Activated B cell treated with CpG ODN at 0.5 μM for 24 hours (primary cell): ENCODE results near the gene KLKB1. TPM values are rescaled to one million over a fixed set of nuclear protein-coding genes. Genes with fewer than 3 reads are reported as not detected.

ENCODE experiments used
- ATAC-seq: fragments of 200-7000 bp; cut with Tn5 transposase; one replicate; pipeline ENCODE4 v1.10.0; 2021; ENCODE audit warnings: low read depth, mild to moderate bottlenecking, moderate library complexity
- CTCF ChIA-PET: fragments of 350-600 bp; sonication (Branson Sonifier 250); formaldehyde crosslinking; loops from one replicate; lab custom pipeline; 2021; ENCODE audit warnings: antibody characterized with exemption; lab: Charles Lee
- POLR2A ChIA-PET: fragments of 350-600 bp; sonication (Branson Sonifier 250); formaldehyde crosslinking; loops from one replicate; lab custom pipeline; 2021; ENCODE audit warnings: antibody characterized with exemption; lab: Charles Lee
- DNase-seq: peaks from one replicate; pipeline ENCODE4 v3.0.0; 2022
- H3K27ac Mint-ChIP-seq: one replicate; pipeline ENCODE4 v1.8.0; 2020; ENCODE audit warnings: mixed read lengths
- H3K27me3 Mint-ChIP-seq: one replicate; pipeline ENCODE4 v1.8.0; 2021; ENCODE audit warnings: mixed read lengths
- H3K36me3 Mint-ChIP-seq: one replicate; pipeline ENCODE4 v1.8.0; 2021; ENCODE audit warnings: low read depth, mixed read lengths
- H3K4me1 Mint-ChIP-seq: one replicate; pipeline ENCODE4 v1.8.0; 2021; ENCODE audit warnings: mixed read lengths
- H3K4me3 Mint-ChIP-seq: one replicate; pipeline ENCODE4 v1.8.0; 2020; ENCODE audit warnings: mild to moderate bottlenecking, mixed read lengths
- H3K9me3 Mint-ChIP-seq: one replicate; pipeline ENCODE4 v1.8.0; 2020; ENCODE audit warnings: mixed read lengths
- intact Hi-C: fragments of 100-400 bp; cut with micrococcal nuclease; formaldehyde crosslinking; loops from one replicate; pipeline ENCODE4 v1.15.1; 2024
- total RNA-seq: library from RNA; stranded (reverse); gene quantifications from 2 replicates; pipeline ENCODE4 v1.2.3, GENCODE V29; 2022
- TF ChIP-seq, protein P1 (sequence below): fragments of 200-600 bp; IDR thresholded peaks from one replicate; pipeline ENCODE4 v1.8.0; 2022; ENCODE audit warnings: antibody characterized with exemption, mild to moderate bottlenecking

KLKB1 gene
- total RNA-seq, 1 donor from 2014 or later, result 0.16 TPM

DNA sequence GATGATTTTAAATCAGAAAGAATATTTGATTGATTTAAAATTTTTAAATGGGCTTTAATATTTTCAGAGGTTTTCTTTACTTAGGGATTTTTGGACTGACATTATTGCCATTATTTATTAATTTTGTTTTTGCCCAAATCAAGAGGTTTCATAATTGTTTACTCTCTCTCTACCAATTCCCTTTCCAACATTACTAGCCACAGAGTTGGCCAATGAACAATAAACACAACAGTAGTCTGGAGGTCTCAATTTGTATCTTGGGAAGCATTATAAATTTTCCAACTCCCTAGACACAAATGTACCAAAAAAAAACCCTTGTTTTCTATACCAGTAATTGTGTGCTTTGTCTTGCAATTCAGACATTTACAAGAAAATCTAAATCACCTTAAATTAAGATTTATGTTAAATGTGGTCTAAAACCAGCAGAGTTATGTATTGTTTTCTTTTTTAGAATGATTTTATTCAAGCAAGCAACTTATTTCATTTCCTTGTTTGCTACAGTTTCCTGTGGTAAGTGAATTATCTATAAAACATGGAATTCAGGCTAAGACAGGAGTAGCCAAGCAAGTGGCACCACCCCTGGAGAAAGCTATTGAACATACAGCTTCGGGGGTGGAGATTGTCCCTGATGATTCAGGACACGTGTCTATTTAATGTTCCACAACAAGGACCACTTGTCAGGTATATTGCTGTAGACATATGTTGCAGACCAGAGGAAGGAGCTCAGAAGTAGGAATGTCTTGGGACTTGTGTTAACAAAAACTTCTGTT is 622 bp downstream of the KLKB1 start:
- H3K27ac Mint-ChIP-seq, result no peak overlapping the region
- no peak overlapping the region for H3K4me3 Mint-ChIP-seq
- POLR2A ChIA-PET, result no interaction called here
- H3K36me3 Mint-ChIP-seq, result no peaks in the 10 kb centered on the region
- no peak for ATAC-seq
- peaks cover 6% of the 10 kb centered on the region for H3K27me3 Mint-ChIP-seq
- H3K4me1 Mint-ChIP-seq, result no peaks in the 10 kb centered on the region
- no peak for DNase-seq
- intact Hi-C loops, result no loop called here
- H3K9me3 Mint-ChIP-seq, result peaks cover 20% of the 10 kb centered on the region
- CTCF ChIA-PET, result no interaction called here
- TF ChIP-seq, protein P1, sequence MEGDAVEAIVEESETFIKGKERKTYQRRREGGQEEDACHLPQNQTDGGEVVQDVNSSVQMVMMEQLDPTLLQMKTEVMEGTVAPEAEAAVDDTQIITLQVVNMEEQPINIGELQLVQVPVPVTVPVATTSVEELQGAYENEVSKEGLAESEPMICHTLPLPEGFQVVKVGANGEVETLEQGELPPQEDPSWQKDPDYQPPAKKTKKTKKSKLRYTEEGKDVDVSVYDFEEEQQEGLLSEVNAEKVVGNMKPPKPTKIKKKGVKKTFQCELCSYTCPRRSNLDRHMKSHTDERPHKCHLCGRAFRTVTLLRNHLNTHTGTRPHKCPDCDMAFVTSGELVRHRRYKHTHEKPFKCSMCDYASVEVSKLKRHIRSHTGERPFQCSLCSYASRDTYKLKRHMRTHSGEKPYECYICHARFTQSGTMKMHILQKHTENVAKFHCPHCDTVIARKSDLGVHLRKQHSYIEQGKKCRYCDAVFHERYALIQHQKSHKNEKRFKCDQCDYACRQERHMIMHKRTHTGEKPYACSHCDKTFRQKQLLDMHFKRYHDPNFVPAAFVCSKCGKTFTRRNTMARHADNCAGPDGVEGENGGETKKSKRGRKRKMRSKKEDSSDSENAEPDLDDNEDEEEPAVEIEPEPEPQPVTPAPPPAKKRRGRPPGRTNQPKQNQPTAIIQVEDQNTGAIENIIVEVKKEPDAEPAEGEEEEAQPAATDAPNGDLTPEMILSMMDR, result no peak

DNA sequence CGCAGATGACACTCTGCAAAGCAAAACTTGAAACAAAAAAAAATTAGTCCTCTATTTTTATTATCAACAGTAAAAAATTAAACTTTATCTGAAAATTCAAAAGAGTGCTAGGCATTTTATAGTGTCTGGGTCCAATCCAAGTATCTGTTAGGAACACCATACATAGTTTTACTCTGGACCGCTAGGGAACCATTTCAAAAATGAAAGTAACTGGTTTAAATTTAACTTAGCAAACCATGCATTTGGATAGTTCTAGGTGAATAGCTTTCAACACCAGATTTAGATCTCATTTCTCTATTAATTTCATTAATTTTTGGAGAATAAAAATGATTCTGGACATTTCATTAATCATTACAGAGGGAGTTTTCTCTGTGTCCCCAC is 1.2 kb downstream of the KLKB1 start:
- DNase-seq (no peak), ATAC-seq (no peak)
- H3K4me1 Mint-ChIP-seq, result no peaks in the 10 kb centered on the region
- TF ChIP-seq, protein P1, result no peak
- no peak overlapping the region for H3K27ac Mint-ChIP-seq
- H3K36me3 Mint-ChIP-seq, result no peaks in the 10 kb centered on the region
- peaks cover 2% of the 10 kb centered on the region for H3K27me3 Mint-ChIP-seq
- POLR2A ChIA-PET, result no interaction called here
- intact Hi-C loops, result no loop called here
- H3K4me3 Mint-ChIP-seq, result no peak overlapping the region
- peaks cover 17% of the 10 kb centered on the region for H3K9me3 Mint-ChIP-seq
- CTCF ChIA-PET, result no interaction called here

DNA sequence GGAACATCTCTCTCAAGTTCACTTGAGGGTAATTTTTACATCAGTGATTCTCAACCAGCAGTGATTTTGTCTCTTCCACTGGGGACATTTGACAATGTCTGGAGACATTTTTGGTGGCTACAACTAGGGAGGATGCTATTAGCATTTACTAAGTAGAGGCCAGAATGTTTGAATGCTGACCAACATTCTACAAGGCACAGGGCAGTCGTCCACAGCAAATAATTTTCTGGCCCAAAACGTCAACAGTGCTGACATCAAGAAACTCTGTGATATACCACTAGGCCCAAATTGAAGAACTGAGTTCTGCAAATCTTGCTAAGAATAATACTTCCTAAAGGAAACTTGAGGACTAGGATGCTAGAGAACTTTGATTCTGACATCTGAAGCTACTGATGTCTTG is 7.1 kb downstream of the KLKB1 start:
- no peak for DNase-seq
- POLR2A ChIA-PET, result no interaction called here
- CTCF ChIA-PET, result no interaction called here
- Mint-ChIP-seq H3K27me3 (no peaks in the 10 kb centered on the region), H3K4me3 (no peak overlapping the region), H3K4me1 (no peaks in the 10 kb centered on the region), H3K27ac (no peak overlapping the region), H3K9me3 (no peaks in the 10 kb centered on the region), H3K36me3 (no peaks in the 10 kb centered on the region)
- TF ChIP-seq, protein P1, result no peak
- ATAC-seq, result no peak
- intact Hi-C loops, result no loop called here

DNA sequence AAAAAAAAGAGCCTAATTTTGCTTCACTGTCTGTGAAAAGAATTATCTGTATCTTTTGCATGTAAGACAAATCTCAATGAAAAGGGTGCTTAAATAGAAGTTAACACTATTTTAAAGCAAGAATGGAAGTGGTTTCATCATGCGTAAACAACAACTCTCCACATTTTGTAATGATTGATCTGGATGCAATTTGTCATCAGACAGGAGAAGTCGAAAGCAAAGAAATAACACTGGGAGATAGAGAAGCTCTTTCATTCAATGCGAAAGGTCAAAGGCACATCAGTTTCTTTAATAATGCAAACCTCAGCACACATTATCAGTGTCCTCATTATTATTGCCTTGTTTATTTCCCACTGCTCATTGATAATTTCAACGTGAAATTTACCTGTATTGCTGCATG is 8.8 kb downstream of the KLKB1 start:
- no peaks in the 10 kb centered on the region for H3K9me3 Mint-ChIP-seq
- no peaks in the 10 kb centered on the region for H3K36me3 Mint-ChIP-seq
- ATAC-seq (no peak), DNase-seq (no peak)
- TF ChIP-seq, protein P1, result no peak
- H3K4me1 Mint-ChIP-seq, result no peaks in the 10 kb centered on the region
- intact Hi-C loops, result no loop called here
- H3K4me3 Mint-ChIP-seq, result no peak overlapping the region
- ChIA-PET CTCF (no interaction called here), POLR2A (no interaction called here)
- H3K27ac Mint-ChIP-seq, result no peak overlapping the region
- H3K27me3 Mint-ChIP-seq, result no peaks in the 10 kb centered on the region

DNA sequence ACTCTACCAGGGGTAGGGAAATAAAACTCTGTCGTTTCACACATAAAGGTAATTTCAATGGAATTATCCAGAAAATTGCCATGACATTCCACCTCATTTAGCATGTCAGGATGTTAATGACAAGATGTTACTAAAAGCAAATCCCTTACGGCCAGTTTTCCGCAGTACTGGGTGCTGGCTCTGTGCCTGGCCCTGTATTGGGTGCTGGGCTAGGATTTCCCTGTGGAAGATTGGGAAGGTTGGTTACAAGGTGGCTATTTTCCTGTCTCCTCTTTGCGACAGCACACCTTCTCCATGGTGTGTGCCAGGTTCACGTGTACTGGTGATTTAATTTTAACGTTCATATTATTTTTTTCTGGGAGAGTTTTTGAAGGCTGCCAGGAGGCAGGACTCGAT is 13.1 kb downstream of the KLKB1 start:
- intact Hi-C loops, result no loop called here
- POLR2A ChIA-PET, result no interaction called here
- no peak for ATAC-seq

More for the DNA sequence above, 13.1 kb downstream of the KLKB1 start:
- CTCF ChIA-PET, result no interaction called here
- no peak overlapping the region for H3K27ac Mint-ChIP-seq
- no peaks in the 10 kb centered on the region for H3K27me3 Mint-ChIP-seq
- H3K36me3 Mint-ChIP-seq, result no peaks in the 10 kb centered on the region
- TF ChIP-seq, protein P1, result no peak
- H3K4me1 Mint-ChIP-seq, result no peaks in the 10 kb centered on the region
- DNase-seq, result no peak
- H3K9me3 Mint-ChIP-seq, result no peaks in the 10 kb centered on the region
- H3K4me3 Mint-ChIP-seq, result no peak overlapping the region
